ENCODE data around the gene SYNPR. TPM values are rescaled to one million over a fixed set of nuclear protein-coding genes. Genes with fewer than 3 reads are reported as not detected.

SYNPR gene
- total RNA-seq, 1 donor from 2014 or later = not detected

DNA sequence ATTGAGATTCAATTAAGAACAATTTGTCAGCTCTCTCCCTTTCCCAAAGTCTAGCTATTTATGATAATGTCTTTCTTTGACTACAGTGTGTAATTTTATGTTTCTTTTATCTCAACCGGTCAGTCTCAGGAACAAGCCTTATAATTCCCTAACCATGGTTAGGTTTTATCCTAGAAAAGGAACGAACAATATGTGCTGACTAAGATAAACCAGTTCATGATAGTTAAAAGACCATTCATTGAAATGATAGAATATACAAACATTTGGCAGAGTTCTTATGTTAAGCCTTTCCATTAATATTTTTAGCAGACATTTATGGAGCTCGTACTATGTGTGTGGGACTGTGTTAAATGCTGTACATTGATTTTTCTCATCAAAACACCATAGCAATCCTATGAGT lies 106.3 kb downstream of the SYNPR start:
- DNase-seq (ENCODE audit: low read depth in 2 of 2) = no peak

- DNase-seq (ENCODE audit: low read depth in 2 of 2) = no peak
These were observed 107.5 kb downstream of the SYNPR start for GRCh38 chr3:63385629-63386028.

- DNase-seq (ENCODE audit: low read depth in 2 of 2) = no peak
These were observed 108.5 kb downstream of the SYNPR start for GRCh38 chr3:63386568-63386967.

GRCh38 chr3:63387568-63387967 lies 109.5 kb downstream of the SYNPR start:
- no peak for DNase-seq (ENCODE audit: low read depth in 2 of 2)

- DNase-seq (ENCODE audit: low read depth in 2 of 2) = no peak
These were observed 112.7 kb downstream of the SYNPR start for GRCh38 chr3:63390710-63391230.

DNA sequence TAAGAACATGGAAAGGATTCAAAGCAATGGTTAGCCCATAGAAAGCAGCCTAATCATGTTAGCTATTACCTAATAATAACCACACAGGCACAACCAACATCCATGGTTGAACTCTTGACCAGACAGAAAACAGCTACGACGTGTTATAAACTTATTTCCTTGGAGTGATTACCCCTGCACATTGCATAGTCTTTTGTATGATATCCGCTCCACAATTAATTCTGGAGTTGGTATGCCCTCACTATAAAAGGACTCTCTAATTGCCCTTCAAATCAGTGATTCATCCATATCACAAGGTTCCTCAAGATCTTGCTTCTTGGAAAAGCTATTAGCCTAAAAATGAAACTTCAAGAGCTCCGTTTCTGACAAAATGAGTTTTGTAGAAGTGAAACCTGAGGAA lies 117.9 kb downstream of the SYNPR start:
- no peak for DNase-seq (ENCODE audit: low read depth in 2 of 2)

- DNase-seq (ENCODE audit: low read depth in 2 of 2) = no peak
These were observed 122.2 kb downstream of the SYNPR start for GRCh38 chr3:63400246-63400860.

DNA sequence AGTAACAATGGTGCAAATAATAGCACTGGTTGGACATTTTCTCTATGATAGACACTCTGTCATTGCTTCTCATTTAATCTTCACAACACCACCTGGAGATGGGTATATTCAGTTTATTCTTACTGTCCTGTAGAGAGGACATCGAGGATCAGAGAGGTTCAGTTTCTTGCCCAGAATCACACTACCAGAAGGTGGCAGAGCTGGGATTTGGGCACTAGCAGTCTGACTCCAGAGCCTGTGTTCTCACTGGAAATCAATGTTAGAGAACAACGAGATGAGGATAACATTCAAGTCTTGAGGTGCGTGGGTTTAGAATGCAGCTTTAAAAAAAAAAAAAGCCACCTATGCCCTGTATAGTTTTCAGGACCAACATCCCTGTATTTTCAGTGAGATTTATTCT lies 127.8 kb downstream of the SYNPR start:
- no peak for DNase-seq (ENCODE audit: low read depth in 2 of 2)

DNA sequence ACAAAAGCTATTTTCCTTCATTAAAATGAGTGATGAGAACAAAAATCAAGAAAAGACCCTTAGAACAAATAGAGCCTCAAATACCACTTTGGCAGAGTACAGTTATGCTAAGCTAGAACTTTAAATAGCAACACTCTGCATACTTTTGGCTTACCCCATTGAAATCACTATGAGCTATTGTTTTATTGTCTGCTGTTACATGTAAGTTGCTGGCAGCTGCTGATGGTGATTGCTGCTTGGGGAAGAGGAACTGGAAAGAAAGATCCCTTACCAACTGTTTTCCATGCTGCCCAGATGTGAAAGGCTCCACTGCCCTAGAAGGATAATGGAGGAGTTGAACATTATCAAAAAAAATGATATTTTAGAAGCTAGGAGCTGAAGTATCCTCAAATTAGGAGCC lies 135.4 kb downstream of the SYNPR start:
- no peak for DNase-seq (ENCODE audit: low read depth in 2 of 2)

DNA sequence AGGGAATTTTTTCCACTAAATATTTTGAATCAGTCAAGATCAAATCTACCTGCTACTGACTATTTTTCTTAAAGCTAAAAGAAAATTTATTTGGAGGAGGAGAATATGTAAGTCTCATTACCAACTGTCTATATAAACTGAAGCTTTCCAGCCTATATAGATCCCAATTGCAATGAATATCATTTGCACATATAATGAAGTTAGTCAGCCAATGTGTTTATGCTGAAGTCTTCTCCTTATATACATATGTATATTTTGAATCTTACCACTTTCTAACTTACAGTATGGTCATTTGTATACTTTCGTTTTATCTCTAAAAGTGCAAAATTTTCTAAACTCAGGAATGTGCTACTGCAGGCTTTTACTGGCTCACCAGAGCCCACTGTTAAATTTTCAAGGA lies 136.5 kb downstream of the SYNPR start:
- no peak for DNase-seq (ENCODE audit: low read depth in 2 of 2)

GRCh38 chr3:63429905-63430304 lies 151.8 kb downstream of the SYNPR start:
- no peak for DNase-seq (ENCODE audit: low read depth in 2 of 2)

- no peak for DNase-seq (ENCODE audit: low read depth in 2 of 2)
These were observed 152.8 kb downstream of the SYNPR start for GRCh38 chr3:63430875-63431274.

DNA sequence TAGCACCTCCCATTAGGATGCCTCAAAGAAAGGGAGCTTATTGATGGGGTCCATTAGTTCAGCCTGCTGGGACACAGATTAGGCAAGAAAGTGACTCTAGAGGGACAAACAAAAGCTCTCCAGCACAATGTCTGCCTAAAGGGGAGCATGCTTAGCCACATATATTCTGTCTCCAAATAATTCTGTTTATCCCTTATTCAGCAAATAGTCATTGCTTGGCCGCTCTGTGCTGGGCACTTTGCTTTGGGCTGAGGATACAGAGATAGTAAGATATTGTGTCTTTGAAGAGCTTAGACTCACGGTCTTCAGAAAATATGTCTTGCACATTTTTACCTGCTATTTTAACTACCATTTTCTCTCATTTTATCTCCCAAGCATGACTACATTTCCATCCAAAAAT lies 159.8 kb downstream of the SYNPR start:
- no peak for DNase-seq (ENCODE audit: low read depth in 2 of 2)

DNA sequence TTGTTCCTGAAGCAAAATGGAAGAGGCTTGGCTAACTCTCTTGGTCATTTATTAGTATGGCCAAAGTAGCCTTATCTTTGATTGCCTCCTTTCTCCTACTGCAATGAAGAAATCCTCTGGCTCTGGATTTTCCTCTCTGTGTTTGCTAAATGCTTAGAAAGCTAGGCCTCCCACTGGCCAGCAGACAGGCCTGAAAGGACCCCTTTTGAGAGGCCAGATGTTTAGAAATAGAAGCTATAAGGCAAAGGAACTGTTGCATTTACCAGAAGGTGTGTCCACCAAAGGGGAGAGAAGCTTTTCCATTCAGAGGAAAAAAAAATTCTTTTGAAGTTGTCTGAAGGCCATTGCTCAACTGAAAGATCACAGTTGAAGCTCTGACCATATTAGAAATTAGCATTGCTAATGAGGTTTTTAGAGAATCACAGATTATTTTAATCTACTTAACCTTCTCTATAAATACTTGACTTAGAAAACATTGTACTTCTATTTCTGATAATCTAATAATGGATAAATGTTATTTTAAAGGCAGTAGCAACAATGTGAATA lies 160.8 kb downstream of the SYNPR start:
- no peak for DNase-seq (ENCODE audit: low read depth in 2 of 2)

- DNase-seq (ENCODE audit: low read depth in 2 of 2) = no peak
These were observed 163.2 kb downstream of the SYNPR start for GRCh38 chr3:63441262-63441661.

DNA sequence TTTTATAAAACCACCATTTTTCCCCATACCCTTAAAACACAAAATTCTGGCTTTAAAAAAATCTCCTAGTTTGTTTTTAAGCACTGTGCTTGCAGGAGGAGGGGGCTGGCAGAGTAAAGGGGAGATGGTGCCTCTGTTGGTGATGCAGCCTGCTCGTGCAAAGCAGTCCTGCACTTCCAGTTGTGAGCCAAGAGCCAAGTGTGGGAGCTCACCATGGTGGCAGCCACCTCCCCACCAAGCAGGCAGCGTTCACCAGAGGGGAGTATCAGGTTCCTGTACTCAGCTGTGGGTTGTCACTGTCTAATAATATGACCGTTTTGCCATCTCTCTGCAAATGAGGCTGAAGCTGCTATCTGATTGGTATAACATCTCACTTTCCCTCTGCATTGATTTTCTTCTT lies 164.8 kb downstream of the SYNPR start:
- DNase-seq (ENCODE audit: low read depth in 2 of 2) = no peak

DNA sequence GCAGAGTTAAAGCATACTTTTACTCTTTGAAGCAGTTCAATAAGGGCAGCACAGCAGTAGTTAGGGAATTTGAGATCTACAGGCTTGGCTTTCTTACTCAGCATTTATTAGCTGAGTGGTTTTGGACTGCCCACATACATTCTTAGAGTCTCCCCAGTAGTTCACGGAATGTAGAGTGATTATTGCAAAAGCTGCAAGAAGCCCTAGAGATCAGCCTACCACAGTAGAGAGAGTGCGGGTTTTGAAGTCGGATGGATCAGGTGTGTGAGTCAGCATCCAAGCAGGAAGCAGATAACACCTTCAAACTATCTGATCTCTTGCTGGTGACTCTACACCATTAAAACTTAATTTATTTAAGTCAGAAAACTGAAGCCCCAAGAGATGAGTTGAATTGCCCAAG lies 171.9 kb downstream of the SYNPR start:
- DNase-seq (ENCODE audit: low read depth in 2 of 2) = no peak

GRCh38 chr3:63450634-63451363 lies 172.7 kb downstream of the SYNPR start:
- DNase-seq (ENCODE audit: low read depth in 2 of 2) = no peak

GRCh38 chr3:63456901-63457300 lies 178.8 kb downstream of the SYNPR start:
- no peak for DNase-seq (ENCODE audit: low read depth in 2 of 2)

DNA sequence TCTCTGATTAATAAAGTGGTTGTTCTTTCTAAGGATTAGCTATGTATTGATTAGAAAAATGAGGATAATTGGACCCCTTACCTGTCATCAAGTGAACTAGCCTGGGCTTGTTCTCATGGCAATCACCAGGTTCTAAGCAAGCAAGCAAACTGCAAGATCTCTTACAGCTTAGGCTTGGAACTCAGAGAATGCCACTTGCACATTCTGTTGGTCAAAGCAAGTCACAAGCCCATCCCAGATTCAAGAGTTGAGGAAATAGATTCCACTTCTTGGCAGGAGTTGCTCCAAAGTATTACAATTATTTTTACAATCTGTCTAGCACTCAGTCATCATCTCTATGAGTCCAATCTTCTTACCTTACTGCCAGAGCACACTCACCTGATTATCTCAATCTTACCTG lies 180.3 kb downstream of the SYNPR start:
- no peak for DNase-seq (ENCODE audit: low read depth in 2 of 2)

- no peak for DNase-seq (ENCODE audit: low read depth in 2 of 2)
These were observed 184.6 kb downstream of the SYNPR start for GRCh38 chr3:63462732-63463131.

GRCh38 chr3:63467392-63467791 lies 189.3 kb downstream of the SYNPR start:
- no peak for DNase-seq (ENCODE audit: low read depth in 2 of 2)

- no peak for DNase-seq (ENCODE audit: low read depth in 2 of 2)
These were observed 192.6 kb downstream of the SYNPR start for GRCh38 chr3:63470745-63471144.

All from lung microvascular endothelial cell (primary cell).